ENCODE data around the gene PAK4. TPM values are rescaled to one million over a fixed set of nuclear protein-coding genes. Genes with fewer than 3 reads are reported as not detected.
"Not testable (repeated sequence)": the region's sequence is repeated elsewhere in the genome, so short reads cannot be mapped to it uniquely, and the experiment has no call there.

The PAK4 gene
- total RNA-seq, 1 donor from 2014 or later: 88.2 TPM

DNA sequence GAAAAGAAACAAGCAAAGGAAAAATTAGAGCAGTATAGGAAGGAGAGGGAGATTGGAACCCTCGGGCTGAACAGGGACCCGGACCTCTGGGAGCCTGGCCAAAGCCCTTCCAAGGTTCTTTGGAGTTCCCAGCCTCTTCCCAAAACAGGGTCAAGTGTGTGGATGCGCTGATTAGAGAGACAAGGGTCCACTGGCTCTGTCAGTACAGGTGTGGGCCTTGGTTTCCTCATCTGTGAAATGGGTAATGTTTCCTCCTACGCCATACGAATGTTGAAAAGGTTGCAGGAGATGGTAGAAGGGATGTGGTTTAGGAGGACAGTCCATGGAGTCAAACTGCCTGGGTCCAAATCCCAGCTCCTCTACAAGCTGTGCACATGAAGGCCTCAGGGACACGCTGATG lies 80.5 kb downstream of the PAK4 start:
- no peak for DNase-seq (ENCODE audit: low spot score)

- DNase-seq (ENCODE audit: low spot score): no peak
These were observed 81.8 kb downstream of the PAK4 start for GRCh38 chr19:39207293-39207836.

- no peak for DNase-seq (ENCODE audit: low spot score)
These were observed 82.7 kb downstream of the PAK4 start for GRCh38 chr19:39208175-39208795.

GRCh38 chr19:39209196-39209595 lies 83.6 kb downstream of the PAK4 start:
- no peak for DNase-seq (ENCODE audit: low spot score)

- DNase-seq (ENCODE audit: low spot score): no peak
These were observed 86.3 kb downstream of the PAK4 start for GRCh38 chr19:39211731-39212374.

- DNase-seq (ENCODE audit: low spot score): no peak
These were observed 86.8 kb downstream of the PAK4 start for GRCh38 chr19:39212375-39212742.

DNA sequence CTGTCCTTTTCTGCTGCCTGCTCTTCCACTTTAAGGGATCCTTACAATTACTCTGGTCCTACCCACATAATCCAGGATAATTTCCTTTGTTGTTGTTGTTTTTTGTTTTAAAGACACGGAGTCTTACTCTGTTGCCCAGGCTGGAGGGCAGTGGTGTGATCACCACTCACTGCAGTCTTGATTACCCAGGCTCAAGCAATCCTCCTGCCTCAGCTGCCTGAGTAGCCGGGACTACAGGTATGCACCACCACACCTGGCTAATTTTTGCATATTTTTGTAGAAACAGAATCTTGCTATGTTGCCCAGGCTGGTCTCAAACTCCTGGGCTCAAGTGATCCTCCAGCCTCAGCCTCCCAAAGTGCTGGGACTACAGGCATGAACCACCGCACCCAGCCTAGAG lies 89.7 kb downstream of the PAK4 start:
- DNase-seq (ENCODE audit: low spot score): not testable (repeated sequence)

GRCh38 chr19:39217094-39217493 lies 91.5 kb downstream of the PAK4 start:
- DNase-seq (ENCODE audit: low spot score): no peak

DNA sequence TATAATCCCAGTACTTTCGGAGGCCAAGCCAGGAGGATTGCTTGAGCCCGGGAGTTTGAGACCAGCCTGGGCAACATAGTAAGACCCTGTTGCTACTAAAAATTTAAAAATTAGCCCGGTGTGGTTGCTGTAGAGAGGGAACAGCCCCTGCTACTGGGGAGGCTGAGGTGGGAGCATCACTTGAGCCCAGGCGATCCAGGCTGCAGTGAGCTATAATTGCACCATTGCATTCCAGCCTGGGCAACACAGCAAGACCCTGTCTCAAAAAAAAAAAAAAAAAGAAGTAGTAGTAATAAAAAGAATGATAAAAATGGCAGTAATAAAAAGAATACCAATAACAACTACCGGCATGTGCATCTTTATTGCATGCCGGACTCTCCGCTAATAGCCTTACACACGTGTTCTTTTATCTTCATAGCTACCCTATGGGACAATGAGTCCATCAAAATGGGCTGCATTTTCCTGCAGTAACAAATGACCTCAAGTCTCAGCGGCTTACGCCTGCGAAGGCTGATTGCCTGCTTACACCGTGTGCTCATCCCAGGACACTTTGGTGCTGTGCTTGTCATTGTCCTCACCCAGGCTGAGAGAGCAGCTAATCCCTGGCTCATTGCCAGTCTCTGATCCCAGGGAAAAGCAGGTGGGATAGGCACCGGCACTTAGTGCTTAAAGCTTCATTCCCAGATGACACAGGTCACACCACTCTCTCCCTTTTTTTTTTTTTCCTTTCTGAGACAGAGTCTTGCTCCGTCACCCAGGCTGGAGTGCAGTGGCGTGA lies 92.8 kb downstream of the PAK4 start:
- no peak for DNase-seq (ENCODE audit: low spot score)

DNA sequence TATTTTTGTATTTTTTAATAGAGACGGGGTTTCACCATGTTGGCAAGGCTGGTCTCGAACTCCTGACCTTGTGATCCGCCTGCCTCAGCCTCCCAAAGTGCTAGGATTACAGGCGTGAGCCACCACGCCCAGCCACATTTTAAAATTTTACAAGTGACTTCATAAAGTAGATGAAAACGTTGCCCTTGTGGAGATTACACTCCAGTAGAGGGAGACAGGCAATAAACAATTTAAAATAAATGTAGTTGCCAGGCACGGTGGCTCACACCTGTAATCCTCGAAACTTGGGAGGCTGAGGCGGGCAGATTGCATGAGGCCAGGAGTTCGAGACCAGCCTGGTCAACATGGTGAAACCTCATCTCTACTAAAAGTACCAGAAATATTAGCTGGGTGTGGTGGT lies 93.5 kb downstream of the PAK4 start:
- not testable (repeated sequence) for DNase-seq (ENCODE audit: low spot score)

DNA sequence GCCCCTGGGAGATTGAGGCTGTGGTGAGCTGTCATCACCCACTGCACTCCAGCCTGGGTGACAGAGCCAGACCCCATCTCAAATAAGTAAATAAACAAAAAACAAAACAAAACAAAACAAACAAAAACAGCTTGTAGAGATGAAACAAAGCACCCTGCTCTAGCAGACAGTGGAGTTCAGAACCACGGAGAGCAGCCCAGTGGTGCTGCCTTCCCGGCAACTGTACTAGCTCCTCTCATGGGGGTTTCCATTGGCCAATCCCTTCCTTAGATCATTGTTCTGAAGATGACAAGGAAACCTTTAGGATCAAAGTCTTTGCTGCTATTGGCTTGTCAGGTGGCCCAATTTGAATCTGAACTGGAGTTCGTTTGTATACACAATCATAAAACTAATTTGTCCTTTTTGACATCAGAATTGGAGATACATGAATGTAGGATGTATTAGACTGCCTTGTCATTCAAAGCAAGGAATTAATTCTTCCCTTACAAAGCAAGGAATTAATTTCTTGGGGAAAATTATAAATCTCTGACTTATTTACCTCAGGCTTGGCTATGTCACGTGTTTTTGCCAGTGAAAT lies 98.2 kb downstream of the PAK4 start:
- DNase-seq (ENCODE audit: low spot score): no peak

GRCh38 chr19:39224910-39225309 lies 99.3 kb downstream of the PAK4 start:
- DNase-seq (ENCODE audit: low spot score): no peak

Other genes with a start within 250 kb of the PAK4 start
- 14.1 TPM for gene RINL, start 247.5 kb upstream of the PAK4 start, total RNA-seq
- gene SIRT2, start 226.2 kb upstream of the PAK4 start, total RNA-seq: 31.8 TPM
- gene NFKBIB, start 225.8 kb upstream of the PAK4 start, total RNA-seq: 20.0 TPM
- gene CCER2, start 213.6 kb upstream of the PAK4 start, total RNA-seq: 0.99 TPM
- 44.0 TPM for gene SARS2, start 195.0 kb upstream of the PAK4 start, total RNA-seq
- gene MRPS12, start 194.8 kb upstream of the PAK4 start, total RNA-seq: 43.0 TPM
- 14.9 TPM for gene FBXO17, start 150.0 kb upstream of the PAK4 start, total RNA-seq
- 48.0 TPM for gene FBXO27, start 93.2 kb upstream of the PAK4 start, total RNA-seq
- gene ACP7, start 41.4 kb upstream of the PAK4 start, total RNA-seq: 1.8 TPM
- gene NCCRP1, start 71.2 kb downstream of the PAK4 start, total RNA-seq: 18.4 TPM
- gene SYCN, start 78.5 kb downstream of the PAK4 start, total RNA-seq: not detected
- gene IFNL3, start 119.2 kb downstream of the PAK4 start, total RNA-seq: not detected
- gene IFNL4, start 123.1 kb downstream of the PAK4 start, total RNA-seq: not detected
- gene IFNL2, start 142.6 kb downstream of the PAK4 start, total RNA-seq: not detected
- not detected for gene IFNL1, start 170.6 kb downstream of the PAK4 start, total RNA-seq
- gene LRFN1, start 195.1 kb downstream of the PAK4 start, total RNA-seq: 1.7 TPM
- 22.3 TPM for gene GMFG, start 210.3 kb downstream of the PAK4 start, total RNA-seq
- gene SAMD4B, start 216.6 kb downstream of the PAK4 start, total RNA-seq: 104 TPM

Data from ureter (tissue), 1 donor.